HG03521 (cell line): ENCODE results near the gene SPARC.
"Not testable (repeated sequence)": the region's sequence is repeated elsewhere in the genome, so short reads cannot be mapped to it uniquely, and the experiment has no call there.

Experiments
- ATAC-seq: cut with Tn5 transposase; IDR thresholded peaks from one replicate; pipeline ENCODE4 v1.9.1; 2021; ENCODE audit warnings: mild to moderate bottlenecking, moderate library complexity; ENCODE audit not compliant: unreplicated experiment

The SPARC gene

GRCh38 chr5:151703227-151703626, 16.5 kb upstream of the SPARC start:
- ATAC-seq: peak; percentile 81

GRCh38 chr5:151700820-151701219, 14.1 kb upstream of the SPARC start:
- ATAC-seq: no peak

- ATAC-seq: no peak
These were observed 13.6 kb upstream of the SPARC start for GRCh38 chr5:151700296-151700695.

- no peak for ATAC-seq
These were observed 12.6 kb upstream of the SPARC start for GRCh38 chr5:151699071-151699901.

DNA sequence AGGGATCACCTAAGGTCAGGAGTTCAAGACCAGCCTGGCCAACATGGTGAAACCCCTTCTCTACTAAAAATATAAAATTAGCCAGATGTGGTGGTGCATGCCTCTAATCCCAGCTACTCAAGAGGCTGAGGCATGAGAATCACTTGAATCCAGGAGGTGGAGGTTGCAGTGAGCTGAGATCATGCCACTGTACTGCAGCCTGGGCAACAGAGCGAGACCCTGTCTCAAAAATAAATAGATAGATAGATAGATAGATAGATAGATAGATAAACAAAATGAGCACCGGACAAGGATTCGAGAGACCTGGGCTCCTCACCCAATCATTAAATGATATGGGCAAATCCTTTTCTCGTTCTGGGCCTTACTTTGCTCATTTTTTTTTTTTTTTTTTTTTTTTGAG, 11.4 kb upstream of the SPARC start:
- not testable (repeated sequence) for ATAC-seq

DNA sequence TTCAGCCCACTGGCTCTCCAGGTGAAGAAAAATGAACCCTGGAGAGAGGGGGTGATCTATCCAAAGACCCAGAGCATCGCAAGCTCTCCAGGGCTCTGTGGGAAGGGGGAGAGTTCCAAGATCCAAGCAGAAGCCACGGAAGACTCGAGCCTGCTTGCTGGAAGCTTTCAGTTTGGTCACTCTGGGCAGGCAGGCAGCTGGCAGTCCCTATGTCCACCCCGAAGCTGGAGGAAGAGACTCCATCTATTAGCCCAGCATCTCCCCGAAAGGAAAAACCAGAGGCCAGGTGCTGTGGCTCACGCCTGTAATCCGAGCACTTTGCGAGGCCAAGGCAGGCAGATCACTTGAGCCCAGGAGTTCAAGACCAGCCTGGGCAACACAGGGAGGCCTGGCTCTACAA, 10.7 kb upstream of the SPARC start:
- no peak for ATAC-seq

DNA sequence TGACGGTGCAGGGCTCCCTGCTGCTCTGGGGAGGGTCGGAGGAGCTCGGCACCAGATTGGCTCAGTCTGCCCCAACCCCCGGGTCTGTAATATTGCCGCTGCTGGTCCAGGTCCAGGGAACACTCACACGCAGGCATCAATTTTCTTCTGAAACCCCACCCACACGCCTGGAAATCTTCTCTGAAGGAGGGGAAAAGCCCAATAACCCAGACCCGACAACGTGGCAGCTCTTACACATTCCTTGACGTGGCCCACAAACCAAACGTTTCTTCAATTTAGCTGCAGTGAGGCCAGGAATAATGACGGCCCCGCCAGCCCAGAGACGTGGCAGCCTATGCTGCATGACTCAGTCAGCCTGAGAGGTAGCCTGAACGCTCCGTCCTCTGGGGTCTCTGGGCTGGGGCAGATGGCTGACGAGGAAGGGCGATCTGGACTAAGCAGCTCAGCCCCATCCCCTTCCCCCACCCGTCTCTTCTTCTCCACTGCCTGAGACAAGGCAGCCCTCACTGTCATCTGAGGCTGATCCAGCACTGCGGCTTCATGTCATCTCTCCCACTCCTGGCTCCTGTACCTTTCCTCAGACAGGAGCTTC, 9.9 kb upstream of the SPARC start:
- ATAC-seq: no peak

DNA sequence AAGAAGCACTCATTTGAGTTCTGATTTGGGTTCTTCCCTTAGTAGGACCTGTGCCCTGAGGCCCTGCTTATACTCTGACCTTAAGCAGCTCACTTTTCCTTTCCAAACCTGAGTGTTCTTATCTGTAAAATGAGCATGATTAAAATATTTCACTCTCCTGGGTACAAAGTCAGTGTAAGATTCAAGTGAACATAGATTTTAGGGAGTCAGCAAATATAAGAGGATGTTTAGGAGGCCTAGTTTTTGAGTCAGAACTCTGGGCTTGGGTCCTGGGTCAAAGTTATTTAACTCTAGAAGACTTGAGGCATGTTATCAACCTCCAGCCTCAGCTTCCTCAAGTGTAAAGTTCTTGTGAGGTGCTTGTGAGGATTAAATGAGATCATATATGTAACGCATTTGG, 8.7 kb upstream of the SPARC start:
- no peak for ATAC-seq

DNA sequence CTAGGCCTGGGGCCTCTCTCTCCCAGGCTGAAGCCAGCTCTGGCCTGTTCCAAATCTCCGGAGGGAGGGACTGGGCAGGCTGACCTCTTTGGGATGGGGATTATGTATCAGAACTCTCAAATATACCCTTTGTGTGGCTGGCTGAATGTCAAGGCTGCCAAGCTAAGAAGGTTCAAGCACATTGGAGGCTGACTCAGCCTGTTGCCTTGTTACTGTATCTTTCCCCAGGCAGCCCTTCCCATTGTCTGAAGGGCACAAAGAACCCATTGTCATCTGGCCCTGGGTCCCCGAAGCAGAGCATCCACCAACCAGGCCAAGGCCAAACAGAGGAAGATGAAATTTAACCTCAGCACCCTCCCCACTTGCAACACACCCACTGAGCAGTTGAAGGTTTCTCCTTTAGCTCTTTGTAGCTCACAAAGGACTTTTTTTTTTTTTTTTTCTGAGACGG, 7.3 kb upstream of the SPARC start:
- no peak for ATAC-seq

- no peak for ATAC-seq
These were observed 5.6 kb upstream of the SPARC start for GRCh38 chr5:151692312-151692711.

- no peak for ATAC-seq
These were observed 5.0 kb upstream of the SPARC start for GRCh38 chr5:151691706-151692105.

- not testable (repeated sequence) for ATAC-seq
These were observed 2.9 kb upstream of the SPARC start for GRCh38 chr5:151689591-151689990.

- no peak for ATAC-seq
These were observed 1.7 kb upstream of the SPARC start for GRCh38 chr5:151688436-151688835.

DNA sequence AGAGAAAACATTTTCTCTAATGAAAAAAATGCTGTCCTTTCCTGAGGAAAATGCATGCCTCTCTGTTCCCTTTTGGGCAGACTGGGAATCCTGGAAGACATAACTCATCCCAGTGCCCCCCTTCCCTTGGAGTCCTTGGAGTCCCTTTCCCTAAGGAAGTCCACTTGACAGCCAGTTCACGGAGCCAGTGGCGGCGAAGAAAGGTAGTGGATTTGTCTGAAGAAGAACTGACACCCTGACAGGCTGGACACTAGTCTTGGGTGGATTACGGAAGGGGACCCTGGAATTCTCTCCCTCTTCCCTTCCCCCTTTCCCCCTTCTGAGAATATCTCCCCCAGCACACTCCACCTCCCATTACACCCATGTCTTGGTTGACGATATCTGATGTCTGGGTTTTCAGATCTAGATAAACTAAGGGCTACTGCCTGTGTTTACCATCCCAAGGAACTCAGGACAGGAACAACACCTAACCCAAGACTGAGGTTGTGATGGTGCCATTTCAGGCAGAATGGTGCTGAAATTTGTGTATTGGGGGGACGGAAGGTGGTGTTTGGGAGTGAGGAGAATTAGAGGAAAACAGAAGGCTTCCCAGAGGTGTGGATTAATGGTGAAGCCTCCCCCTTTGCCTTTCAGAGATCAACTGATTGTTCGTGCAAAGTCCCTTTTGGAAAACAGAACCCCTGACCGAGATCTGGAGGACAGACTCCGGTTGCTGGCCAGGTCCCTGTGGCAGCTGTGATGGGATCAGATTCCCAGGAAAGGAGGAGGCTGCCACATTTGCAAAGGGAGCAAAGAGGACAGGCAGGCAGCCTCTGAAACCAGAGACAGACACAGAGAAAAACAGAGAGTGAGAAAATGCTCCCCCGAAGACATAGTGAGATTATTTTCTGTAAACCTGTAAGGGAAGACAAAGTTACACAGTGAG, 704 bp downstream of the SPARC start:
- ATAC-seq: no peak

- ATAC-seq: no peak
These were observed 1.9 kb downstream of the SPARC start for GRCh38 chr5:151684690-151685361.

GRCh38 chr5:151683986-151684588, 2.6 kb downstream of the SPARC start:
- ATAC-seq: no peak

GRCh38 chr5:151683444-151683843, 3.3 kb downstream of the SPARC start:
- ATAC-seq: no peak

DNA sequence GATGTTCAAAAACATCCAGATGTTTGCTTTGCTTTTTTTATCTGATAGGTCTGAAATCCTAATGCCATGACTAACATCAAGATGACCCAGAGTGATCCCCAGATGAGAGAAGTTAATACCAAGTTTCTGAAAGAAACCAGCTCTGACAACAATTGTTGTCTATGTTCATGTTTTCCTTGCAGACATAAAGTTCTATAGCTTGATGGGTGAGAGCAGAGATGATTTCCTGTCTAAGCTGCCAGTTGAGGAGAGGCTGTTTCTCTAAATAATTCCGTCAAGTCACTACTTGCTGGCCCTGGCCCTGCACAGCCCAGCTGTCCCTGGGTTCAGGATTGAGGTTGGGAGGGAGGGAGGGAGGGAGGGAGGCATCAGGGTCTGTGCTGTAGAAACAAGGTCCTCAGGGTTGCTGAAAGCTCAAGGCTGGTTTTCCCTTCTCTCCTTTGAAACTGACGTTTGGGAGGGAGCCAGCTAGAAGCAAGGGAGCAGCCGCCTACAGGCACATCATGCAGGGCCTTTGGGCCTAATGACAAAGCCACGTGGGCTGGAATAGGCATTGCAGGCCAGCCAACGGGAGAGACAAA, 3.9 kb downstream of the SPARC start:
- no peak for ATAC-seq

GRCh38 chr5:151682240-151682639, 4.5 kb downstream of the SPARC start:
- no peak for ATAC-seq

- no peak for ATAC-seq
These were observed 5.7 kb downstream of the SPARC start for GRCh38 chr5:151680944-151681427.
